ENCODE results near the gene GALNTL6. TPM values are rescaled to one million over a fixed set of nuclear protein-coding genes. Genes with fewer than 3 reads are reported as not detected.

Gene GALNTL6
- total and polyA plus RNA-seq, 2 donors (not counting 3 experiments of a cell fraction or from before 2014, with no cell fraction given): not detected

GRCh38 chr4:172716291-172716690 lies 903.1 kb downstream of the GALNTL6 start:
- no peaks in the 10 kb centered on the region for H3K36me3 ChIP-seq (ENCODE audit: control insufficient read depth in 2 of 2, extremely low read depth in 1 of 2, insufficient read depth in 2 of 2, low read length in 2 of 2)
- no peaks in the 10 kb centered on the region for H4K20me1 ChIP-seq (replicated peaks; ENCODE audit: control insufficient read depth, extremely low read depth, insufficient read depth, low read length)
- no peak overlapping the region for H3K9ac ChIP-seq (replicated peaks; ENCODE audit: extremely low read depth, insufficient read depth, low read length)
- H3K4me1 ChIP-seq (ENCODE audit: control insufficient read depth, extremely low read depth, insufficient read depth, low read length): no peaks in the 10 kb centered on the region
- H3K27me3 ChIP-seq (ENCODE audit: control insufficient read depth in 2 of 2, insufficient read depth in 2 of 2, low read length in 2 of 2): no peaks in the 10 kb centered on the region
- no peak overlapping the region for H3K4me3 ChIP-seq (replicated peaks in 1 of 3; ENCODE audit: insufficient read depth in 1 of 3, low read depth in 1 of 3, low read length in 3 of 3)
- CTCF ChIA-PET: no interaction called here
- no peaks in the 10 kb centered on the region for H3K79me2 ChIP-seq (ENCODE audit: control insufficient read depth, insufficient read depth, low read length)
- no peak overlapping the region for H3K4me2 ChIP-seq (ENCODE audit: insufficient read depth, low read length)
- dilution Hi-C loops (cut with MboI; ENCODE audit: extremely low pct_ligation_motif_present, low sequenced_read_pairs): no loop called here
- BruUV-seq (replicated peaks): no TSS peak
- H3K9me3 ChIP-seq (replicated peaks; ENCODE audit: control insufficient read depth, insufficient read depth, low read length): peaks cover 4% of the 10 kb centered on the region
- POLR2A ChIA-PET: no interaction called here
- H3K9me1 ChIP-seq (replicated peaks; ENCODE audit: control insufficient read depth, extremely low read depth, insufficient read depth, low read length): no peaks in the 10 kb centered on the region
- H2AFZ ChIP-seq (ENCODE audit: low read depth, low read length): no peak overlapping the region
- TF ChIP-seq MAX (IDR thresholded peaks at IDR 0.05; ENCODE audit: insufficient read depth, insufficient read length) (no peak), FOS (IDR thresholded peaks at IDR 0.05; ENCODE audit: borderline replicate concordance, insufficient read depth, low read length) (no peak), CTCF (IDR thresholded peaks at IDR 0.05; ENCODE audit: extremely low read depth in 1 of 2, insufficient read depth in 1 of 2, low read depth in 1 of 2, low read length in 2 of 2) (no peak), EZH2 (IDR thresholded peaks at IDR 0.05; ENCODE audit: borderline replicate concordance, low read depth, low read length, severe bottlenecking) (no peak), GATA2 (IDR thresholded peaks at IDR 0.05; ENCODE audit: insufficient read depth, insufficient read length, low read depth, low read length) (no peak), POLR2A (IDR thresholded peaks at IDR 0.05; ENCODE audit: low read depth, low read length) (no peak), POLR2AphosphoS5 (IDR thresholded peaks at IDR 0.05; ENCODE audit: insufficient read depth, low read depth, low read length) (no peak), MYC (IDR thresholded peaks at IDR 0.05; ENCODE audit: low read depth, low read length) (no peak), JUN (IDR thresholded peaks at IDR 0.05; ENCODE audit: borderline replicate concordance, insufficient read depth, insufficient read length, low read depth) (no peak)
- FAIRE-seq: no peak
- no peak for DNase-seq (ENCODE audit: low read depth, low spot score)
- H3K27ac ChIP-seq (ENCODE audit: insufficient read depth, low read depth, low read length): no peak overlapping the region
- intact Hi-C loops (cut with micrococcal nuclease): no loop called here

Measured in endothelial cell of umbilical vein (primary cell).